B cell (primary cell): ENCODE measurements around the gene C1QL1. TPM values are rescaled to one million over a fixed set of nuclear protein-coding genes. Genes with fewer than 3 reads are reported as not detected.

Experiments
- ATAC-seq: fragments of 200-7000 bp; cut with Tn5 transposase; one replicate; pipeline ENCODE4 v1.10.0; 2021; ENCODE audit warnings: low read depth, mild to moderate bottlenecking, moderate number of reproducible peaks, moderate library complexity
- CTCF ChIA-PET: fragments of 350-600 bp; sonication (Branson Sonifier 250); formaldehyde crosslinking; loops from one replicate; lab custom pipeline; 2021; ENCODE audit warnings: antibody characterized with exemption, inconsistent platforms; lab: Charles Lee
- POLR2A ChIA-PET: fragments of 350-600 bp; sonication (Branson Sonifier 250); formaldehyde crosslinking; loops from one replicate; lab custom pipeline; 2021; ENCODE audit warnings: antibody characterized with exemption; lab: Charles Lee
- DNase-seq: peaks from one replicate; pipeline ENCODE4 v3.0.0; 2013
- H2AFZ ChIP-seq: 2 replicates; pipeline ENCODE4 v1.6.1; 2012; ENCODE audit warnings: mild to moderate bottlenecking, low read depth, low read length; ENCODE audit not compliant: insufficient read depth, poor library complexity, severe bottlenecking
- H3K27ac ChIP-seq, 2 donors: 1 replicate in 1 of 2; 2 replicates in 1 of 2; pipeline ENCODE4 v1.5.1; 2012 to 2013; ENCODE audit warnings: low read length in 2 of 2, mild to moderate bottlenecking in 2 of 2, moderate library complexity in 1 of 2
- H3K27me3 ChIP-seq, 4 experiments: fragments of 200-600 bp in 1 of 4; sonication (generic) in 1 of 4; replicated peaks in 1 of 4; 1 replicate in 2 of 4; 2 replicates in 2 of 4; pipeline versions ENCODE4 v1.6.1 to v1.7.0; 2013 to 2016; ENCODE audit warnings: low read length in 3 of 4, mild to moderate bottlenecking in 2 of 4, mixed read lengths in 1 of 4, moderate library complexity in 1 of 4; ENCODE audit not compliant: insufficient read depth in 4 of 4, control insufficient read depth in 3 of 4; ENCODE audit errors: control extremely low read depth in 1 of 4
- H3K36me3 ChIP-seq, 2 experiments: replicated peaks in 1 of 2; 1 replicate in 1 of 2; 2 replicates in 1 of 2; pipeline versions ENCODE4 v1.6.1 to v1.7.1; 2013; ENCODE audit warnings: low read length in 1 of 2; ENCODE audit not compliant: insufficient read depth in 2 of 2, control insufficient read depth in 1 of 2; ENCODE audit errors: control extremely low read depth in 1 of 2, extremely low read depth in 1 of 2
- H3K4me1 ChIP-seq, 2 donors: fragments of 200-600 bp in 1 of 2; sonication (generic) in 1 of 2; 1 replicate in 1 of 2; 2 replicates in 1 of 2; pipeline versions ENCODE4 v1.5.1 to v1.6.1; 2013 to 2017; ENCODE audit warnings: low read length in 2 of 2; ENCODE audit not compliant: control insufficient read depth in 2 of 2, insufficient read depth in 2 of 2
- H3K4me2 ChIP-seq: replicated peaks from 2 replicates; pipeline ENCODE3; 2012; ENCODE audit warnings: mild to moderate bottlenecking, low read depth, low read length; ENCODE audit not compliant: poor library complexity, severe bottlenecking
- H3K4me3 ChIP-seq, 5 experiments: fragments of 200-600 bp in 1 of 5; sonication (generic) in 1 of 5; 1 replicate in 3 of 5; 2 replicates in 2 of 5; pipeline versions ENCODE4 v1.5.1 to v1.7.0; 2011 to 2016; ENCODE audit warnings: low read length in 4 of 5, mild to moderate bottlenecking in 4 of 5, low read depth in 2 of 5, control low read depth in 1 of 5, moderate library complexity in 1 of 5; ENCODE audit not compliant: insufficient read depth in 1 of 5; ENCODE audit errors: control extremely low read depth in 1 of 5, extremely low read depth in 1 of 5
- H3K79me2 ChIP-seq: fragments of 200-600 bp; sonication (generic); one replicate; pipeline ENCODE4 v1.6.0; 2016; ENCODE audit warnings: low read length; ENCODE audit not compliant: control insufficient read depth, insufficient read depth
- H3K9ac ChIP-seq: fragments of 200-600 bp; sonication (generic); 2 replicates; pipeline ENCODE4 v1.6.1; 2017; ENCODE audit warnings: mild to moderate bottlenecking, low read length, moderate library complexity
- H3K9me3 ChIP-seq, 3 donors: one replicate each; pipeline versions ENCODE4 v1.6.1 to v1.7.1; 2013; ENCODE audit warnings: low read length in 2 of 3; ENCODE audit not compliant: control insufficient read depth in 2 of 3, insufficient read depth in 1 of 3; ENCODE audit errors: control extremely low read depth in 1 of 3
- H4K20me1 ChIP-seq: 2 replicates; pipeline ENCODE4 v1.6.0; 2012; ENCODE audit warnings: mild to moderate bottlenecking, low read length; ENCODE audit not compliant: insufficient read depth, control insufficient read depth, poor library complexity, severe bottlenecking
- H3K27ac Mint-ChIP-seq: one replicate; pipeline ENCODE4 v1.8.0; 2021; ENCODE audit warnings: mixed read lengths
- H3K27me3 Mint-ChIP-seq: one replicate; pipeline ENCODE4 v1.8.0; 2021; ENCODE audit warnings: mixed read lengths
- H3K4me1 Mint-ChIP-seq: one replicate; pipeline ENCODE4 v1.8.0; 2021; ENCODE audit warnings: mixed read lengths
- H3K4me3 Mint-ChIP-seq: one replicate; pipeline ENCODE4 v1.8.0; 2021; ENCODE audit warnings: mixed read lengths
- H3K9me3 Mint-ChIP-seq: one replicate; pipeline ENCODE4 v1.8.0; 2022; ENCODE audit warnings: mixed read lengths; ENCODE audit not compliant: insufficient read depth
- CTCF ChIP-seq: fragments of 200-600 bp; IDR thresholded peaks from one replicate; pipeline ENCODE4 v1.8.0; 2022; ENCODE audit warnings: antibody characterized with exemption, mild to moderate bottlenecking
- EZH2 ChIP-seq: IDR thresholded peaks from 2 replicates; pipeline ENCODE4 v1.6.1; 2012; ENCODE audit warnings: borderline replicate concordance, low read depth, mild to moderate bottlenecking, moderate library complexity, low read length; ENCODE audit not compliant: insufficient read depth, poor library complexity, severe bottlenecking
- WGBS: methylation state at CpG from one replicate; pipeline ENCODE4 v1.1.5; 2013; ENCODE audit warnings: missing lambda C conversion rate; ENCODE audit not compliant: insufficient coverage; 5-methylcytosine and 5-hydroxymethylcytosine counted together
- intact Hi-C: fragments of 100-400 bp; cut with micrococcal nuclease; formaldehyde crosslinking; loops from one replicate; pipeline ENCODE4 v1.10.0; 2022
- polyA plus RNA-seq: library from polyadenylated mRNA; depleted of rRNA; stranded (reverse); fragments of >200 nt; gene quantifications from 2 replicates; pipeline ENCODE4 v1.2.3, GENCODE V29; 2012
- total RNA-seq, 2 donors: library from RNA; stranded (reverse); fragments of 120-200 nt in 1 of 2; gene quantifications; 1 replicate in 1 of 2; 2 replicates in 1 of 2; pipeline versions ENCODE4 v1.2.3 to v1.2.4, GENCODE V29; 2013 to 2022

The C1QL1 gene
- total and polyA plus RNA-seq, 2 donors (not counting 1 experiment from before 2014, with no cell fraction given): not detected

DNA sequence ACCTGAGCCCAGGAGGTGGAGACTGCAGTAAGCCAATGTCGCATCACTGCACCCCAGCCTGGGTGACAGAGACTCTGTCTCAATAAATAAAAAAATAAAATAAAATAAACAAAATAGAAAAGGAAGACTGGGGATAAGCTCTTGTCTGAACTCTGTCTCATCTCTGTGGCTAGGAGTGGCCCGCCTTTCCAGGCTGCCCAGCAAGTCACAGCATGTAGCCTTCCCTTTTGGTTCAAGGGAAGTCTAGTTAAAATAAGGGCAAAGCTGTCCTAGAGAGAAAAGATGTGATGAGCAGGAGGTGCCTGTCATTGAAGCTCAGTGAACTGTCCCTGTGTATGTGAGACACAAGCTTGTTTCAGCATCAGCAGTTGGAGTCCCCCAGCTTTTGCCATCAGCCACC, 50.1 kb downstream of the C1QL1 start:
- WGBS: 86% methylated on average over 1 of the region's 2 CpGs
- H3K27ac ChIP-seq: no peak overlapping the region
- peaks cover 16% of the 10 kb centered on the region for H3K4me1 Mint-ChIP-seq
- H3K9me3 ChIP-seq: no peaks in the 10 kb centered on the region
- intact Hi-C loops: no loop called here
- H3K4me3 Mint-ChIP-seq: no peak overlapping the region
- H3K36me3 ChIP-seq: no peaks in the 10 kb centered on the region
- H3K27ac Mint-ChIP-seq: no peak overlapping the region
- H3K79me2 ChIP-seq: no peaks in the 10 kb centered on the region
- H3K9ac ChIP-seq: no peak overlapping the region
- DNase-seq: no peak
- no peak overlapping the region for H3K4me2 ChIP-seq
- ATAC-seq: no peak
- H2AFZ ChIP-seq: no peak overlapping the region
- peaks cover 0 to 38% (median 6%) of the 10 kb centered on the region in 4 experiments for H3K27me3 ChIP-seq
- peaks cover 22% of the 10 kb centered on the region for H3K27me3 Mint-ChIP-seq
- POLR2A ChIA-PET: interaction anchor here (0.6 kb wide), 1 partner anchor 237 kb away, joined by 12 read pairs; no protein-coding TSS in a partner anchor
- CTCF ChIA-PET: interaction anchor here (0.9 to 6.0 kb wide), 4 partner anchors 104 to 279 kb away, joined by 4 to 95 read pairs (median 6); no protein-coding TSS in a partner anchor
- H3K9me3 Mint-ChIP-seq: no peaks in the 10 kb centered on the region
- H3K4me1 ChIP-seq: peaks cover 10 to 13% of the 10 kb centered on the region in 2 donors
- no peaks in the 10 kb centered on the region for H4K20me1 ChIP-seq
- TF ChIP-seq EZH2 (no peak), CTCF (no peak)
- no peak overlapping the region for H3K4me3 ChIP-seq

DNA sequence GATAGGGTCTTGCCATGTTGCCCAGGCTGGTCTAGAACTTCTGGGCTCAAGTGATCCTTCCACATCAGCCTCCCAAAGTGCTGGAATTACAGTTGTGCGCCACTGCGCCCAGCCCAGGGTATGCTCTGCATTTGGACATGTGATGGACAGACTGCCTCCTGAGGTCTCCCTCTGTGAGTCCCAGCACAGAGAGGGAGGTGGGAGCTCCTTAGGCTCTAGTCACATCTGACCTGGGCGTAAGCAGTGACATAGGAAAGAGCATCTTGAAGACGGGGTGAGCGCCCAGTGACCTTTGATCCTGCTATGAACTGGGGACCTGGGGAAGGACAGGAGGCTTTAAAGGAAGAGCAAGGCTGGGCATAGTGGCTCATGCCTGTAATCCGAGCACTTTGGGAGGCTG, 50.6 kb downstream of the C1QL1 start:
- DNase-seq: no peak
- ChIA-PET POLR2A (interaction anchor here (0.6 kb wide), 1 partner anchor 238 kb away, joined by 12 read pairs; no protein-coding TSS in a partner anchor), CTCF (interaction anchor here (0.9 to 6.0 kb wide), 4 partner anchors 105 to 280 kb away, joined by 4 to 95 read pairs (median 6); no protein-coding TSS in a partner anchor)
- Mint-ChIP-seq H3K4me3 (no peak overlapping the region), H3K9me3 (no peaks in the 10 kb centered on the region), H3K4me1 (peaks cover 17% of the 10 kb centered on the region), H3K27ac (no peak overlapping the region), H3K27me3 (peaks cover 28% of the 10 kb centered on the region)
- H2AFZ ChIP-seq: no peak overlapping the region
- no peak for ATAC-seq
- no peak overlapping the region for H3K4me3 ChIP-seq
- no peak overlapping the region for H3K9ac ChIP-seq
- peaks cover 0 to 37% (median 6%) of the 10 kb centered on the region in 4 experiments for H3K27me3 ChIP-seq
- no peaks in the 10 kb centered on the region for H3K9me3 ChIP-seq
- H4K20me1 ChIP-seq: no peaks in the 10 kb centered on the region
- peaks cover 10 to 13% of the 10 kb centered on the region in 2 donors for H3K4me1 ChIP-seq
- no peak for TF ChIP-seq EZH2
- TF ChIP-seq CTCF: no peak
- H3K36me3 ChIP-seq: no peaks in the 10 kb centered on the region
- 95% methylated on average over 6 of the region's 6 CpGs for WGBS
- intact Hi-C loops: no loop called here
- H3K79me2 ChIP-seq: no peaks in the 10 kb centered on the region
- no peak overlapping the region for H3K4me2 ChIP-seq
- H3K27ac ChIP-seq: no peak overlapping the region
